Pancreas (tissue), 10 donors: ENCODE results near the gene SH3RF3. TPM values are rescaled to one million over a fixed set of nuclear protein-coding genes. Genes with fewer than 3 reads are reported as not detected.

Experiments
- ATAC-seq, 4 donors: fragments of 200-7000 bp; cut with Tn5 transposase; one replicate each; pipeline versions ENCODE4 v1.8.0 to v1.9.1; 2020; ENCODE audit warnings: mild to moderate bottlenecking in 4 of 4, moderate library complexity in 4 of 4
- DNase-seq, 6 donors: peaks; one replicate each; pipeline ENCODE4 v3.0.0-alpha.2; 2020
- FAIRE-seq: peaks from 2 replicates; lab custom pipeline; 2012; peaks lifted over from hg19 to GRCh38; lab: Jason Lieb, UNC
- H3K27ac ChIP-seq, 4 donors: fragments of 200-600 bp; sonication (generic); 1 replicate in 3 of 4; 2 replicates in 1 of 4; pipeline versions ENCODE4 v1.5.0 to v1.8.0; 2020
- H3K27me3 ChIP-seq, 4 donors: fragments of 200-600 bp; one replicate each; pipeline ENCODE4 v1.8.0; 2021
- H3K36me3 ChIP-seq, 3 donors: fragments of 200-600 bp; sonication (generic) in 1 of 3; one replicate each; pipeline versions ENCODE4 v1.5.0 to v1.8.0; 2020 to 2021
- H3K4me1 ChIP-seq, 3 donors: fragments of 200-600 bp; one replicate each; pipeline ENCODE4 v1.8.0; 2021
- H3K4me3 ChIP-seq, 4 donors: fragments of 200-600 bp; sonication (generic) in 2 of 4; one replicate each; pipeline versions ENCODE4 v1.5.0 to v1.8.0; 2020 to 2021
- H3K9me3 ChIP-seq, 4 donors: fragments of 200-600 bp; one replicate each; pipeline ENCODE4 v1.8.0; 2021
- WGBS, 2 donors: extraction: QIAGEN DNeasy Blood & Tissue Kit; methylation state at CpG; one replicate each; pipeline ENCODE4 v1.1.7; 2013; 5-methylcytosine and 5-hydroxymethylcytosine counted together
- intact Hi-C, 3 donors: fragments of 100-400 bp; cut with DNase I; formaldehyde crosslinking; loops; one replicate each; pipeline versions ENCODE4 v1.11.1 to v1.14.2; 2022
- polyA plus RNA-seq, 2 donors: library from polyadenylated mRNA; stranded (reverse); fragments of 200-250 nt; gene quantifications; one replicate each; pipeline ENCODE4 v1.2.3, GENCODE V29; 2013
- total RNA-seq, 6 donors: library from RNA; stranded (reverse); fragmentation: NEBNext Ultra II Directional in 4 of 6; extraction: Animal tissue kit (Norgen Biotek cat#: 25700) in 4 of 6; gene quantifications; one replicate each; pipeline versions ENCODE4 v1.2.1 to v1.2.4, GENCODE V29; 2021 to 2023
- TF ChIP-seq, protein P1 (sequence below), 4 donors: fragments of 200-600 bp; sonication (generic) in 3 of 4; IDR thresholded peaks; one replicate each; pipeline versions ENCODE4 v1.5.0 to v1.8.0; 2021; ENCODE audit warnings: antibody characterized with exemption in 4 of 4
- donor health status: healthy with polysubstance abuse.
- donor health status: DM: no; HTN: no; CAD: no; lungs with moderate emphysema.
- donor health status: DM: no; HTN: no; CAD: no.
- donor health status: control.
- donor health status: control.
- donor health status: Bipolar disorder and iron deficiency.
- donor health status: DM: yes; HTN: yes; CAD: no.
- donor health status: DM: no; HTN: no; CAD: no.
- donor health status: DM: no; HTN: no; CAD: no.
- donor health status: DM: yes; HTN: yes; CAD: no.

The SH3RF3 gene
- total and polyA plus RNA-seq, 8 donors, result 1.1 to 3.5 (median 1.8) TPM

- FAIRE-seq, result no peak
- TF ChIP-seq, protein P1, sequence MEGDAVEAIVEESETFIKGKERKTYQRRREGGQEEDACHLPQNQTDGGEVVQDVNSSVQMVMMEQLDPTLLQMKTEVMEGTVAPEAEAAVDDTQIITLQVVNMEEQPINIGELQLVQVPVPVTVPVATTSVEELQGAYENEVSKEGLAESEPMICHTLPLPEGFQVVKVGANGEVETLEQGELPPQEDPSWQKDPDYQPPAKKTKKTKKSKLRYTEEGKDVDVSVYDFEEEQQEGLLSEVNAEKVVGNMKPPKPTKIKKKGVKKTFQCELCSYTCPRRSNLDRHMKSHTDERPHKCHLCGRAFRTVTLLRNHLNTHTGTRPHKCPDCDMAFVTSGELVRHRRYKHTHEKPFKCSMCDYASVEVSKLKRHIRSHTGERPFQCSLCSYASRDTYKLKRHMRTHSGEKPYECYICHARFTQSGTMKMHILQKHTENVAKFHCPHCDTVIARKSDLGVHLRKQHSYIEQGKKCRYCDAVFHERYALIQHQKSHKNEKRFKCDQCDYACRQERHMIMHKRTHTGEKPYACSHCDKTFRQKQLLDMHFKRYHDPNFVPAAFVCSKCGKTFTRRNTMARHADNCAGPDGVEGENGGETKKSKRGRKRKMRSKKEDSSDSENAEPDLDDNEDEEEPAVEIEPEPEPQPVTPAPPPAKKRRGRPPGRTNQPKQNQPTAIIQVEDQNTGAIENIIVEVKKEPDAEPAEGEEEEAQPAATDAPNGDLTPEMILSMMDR (IDR thresholded peaks at IDR 0.05), result no peak
- 85 to 93% methylated on average over 4 of the region's 4 CpGs for WGBS, 2 donors
- Histone ChIP-seq H3K36me3 (no peaks in the 10 kb centered on the region), H3K4me1 (peaks cover 0 to 5% (median 0%) of the 10 kb centered on the region in 3 donors), H3K27ac (no peak overlapping the region), H3K4me3 (no peak overlapping the region), H3K9me3 (no peaks in the 10 kb centered on the region), H3K27me3 (no peaks in the 10 kb centered on the region)
- intact Hi-C loops, result no loop called here
- no peak for DNase-seq
- no peak for ATAC-seq
Measured at GRCh38 chr2:109232909-109233308, 103.9 kb downstream of the SH3RF3 start.

DNA sequence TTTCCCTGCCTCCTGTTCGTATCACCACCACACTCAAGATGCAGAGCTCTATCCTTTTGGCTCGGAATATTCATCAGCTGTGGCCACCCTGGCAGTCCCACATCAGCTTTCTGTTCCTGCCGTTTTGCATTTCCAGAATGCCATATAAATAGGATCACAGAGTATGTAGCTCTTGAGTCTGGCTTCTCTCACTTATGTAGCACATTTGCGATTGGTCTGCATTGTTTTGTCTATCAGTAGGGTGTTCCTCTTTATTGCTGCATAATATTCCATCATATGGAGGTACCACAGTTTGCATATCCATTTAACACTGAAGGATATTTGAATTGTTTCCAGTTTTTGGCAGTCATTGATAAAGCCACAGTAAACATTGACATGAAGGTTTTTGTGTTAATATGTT lies 104.6 kb downstream of the SH3RF3 start:
- no peak for ATAC-seq
- TF ChIP-seq, protein P1 (IDR thresholded peaks at IDR 0.05), result no peak

DNA sequence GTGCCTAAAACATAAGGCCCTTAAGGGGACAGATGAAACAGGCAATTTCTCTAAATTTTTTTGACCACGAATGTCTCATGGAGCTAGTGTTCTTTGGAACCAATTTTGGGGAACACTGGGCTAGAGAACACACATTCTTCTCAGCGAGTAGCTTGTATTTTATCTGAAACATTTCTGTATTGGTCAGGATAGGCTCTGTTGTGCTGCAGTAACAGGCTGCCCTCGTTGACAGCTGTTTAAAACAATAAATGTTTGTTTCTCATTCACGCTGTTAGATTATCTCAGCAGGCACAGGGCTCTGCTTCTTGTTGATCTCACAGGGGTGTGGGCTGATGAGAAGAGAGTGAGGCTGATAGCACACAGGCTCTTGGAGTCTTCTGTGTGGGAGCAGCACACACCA lies 105.3 kb downstream of the SH3RF3 start:
- Histone ChIP-seq H3K9me3 (no peaks in the 10 kb centered on the region), H3K27ac (no peak overlapping the region), H3K36me3 (no peaks in the 10 kb centered on the region), H3K27me3 (no peaks in the 10 kb centered on the region), H3K4me3 (no peak overlapping the region), H3K4me1 (peaks cover 0 to 5% (median 0%) of the 10 kb centered on the region in 3 donors)
- TF ChIP-seq, protein P1 (IDR thresholded peaks at IDR 0.05), result no peak
- ATAC-seq, result no peak
- no peak for FAIRE-seq
- DNase-seq, result no peak
- WGBS, 2 donors, result 84 to 90% methylated on average over 4 of the region's 4 CpGs
- intact Hi-C loops, result no loop called here

More for the DNA sequence above, 104.6 kb downstream of the SH3RF3 start:
- DNase-seq, result no peak
- Histone ChIP-seq H3K4me3 (no peak overlapping the region), H3K4me1 (peaks cover 0 to 5% (median 0%) of the 10 kb centered on the region in 3 donors), H3K27ac (no peak overlapping the region), H3K36me3 (no peaks in the 10 kb centered on the region), H3K9me3 (no peaks in the 10 kb centered on the region), H3K27me3 (no peaks in the 10 kb centered on the region)
- intact Hi-C loops, result no loop called here
- WGBS, 2 donors, result 81 to 88% methylated on average over 4 of the region's 4 CpGs
- FAIRE-seq, result no peak

DNA sequence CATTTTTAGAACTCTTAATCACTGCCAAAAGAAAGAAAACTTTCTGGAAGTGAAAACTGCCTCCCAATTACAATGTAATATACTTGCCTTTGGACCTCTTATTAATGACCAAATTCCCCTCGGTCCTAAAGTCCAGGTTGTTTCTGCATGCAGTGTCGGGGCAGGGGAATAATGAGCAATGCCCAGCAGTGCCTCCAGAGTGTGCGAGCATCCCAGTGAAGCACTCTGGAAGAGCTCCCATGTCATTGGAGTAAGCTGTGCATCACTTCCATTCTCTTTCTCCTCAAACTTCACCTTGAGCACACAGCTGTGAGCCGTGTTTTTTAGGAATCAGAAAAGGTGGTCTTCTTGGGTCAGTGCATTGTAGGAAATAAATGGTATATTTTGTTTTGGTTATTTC lies 107.1 kb downstream of the SH3RF3 start:
- no peaks in the 10 kb centered on the region for H3K36me3 ChIP-seq
- no peaks in the 10 kb centered on the region for H3K4me1 ChIP-seq
- H3K9me3 ChIP-seq, result no peaks in the 10 kb centered on the region
- TF ChIP-seq, protein P1 (IDR thresholded peaks at IDR 0.05), result no peak
- FAIRE-seq (no peak), ATAC-seq (no peak), DNase-seq (no peak)
- H3K4me3 ChIP-seq, result no peak overlapping the region
- no peaks in the 10 kb centered on the region for H3K27me3 ChIP-seq
- H3K27ac ChIP-seq, result no peak overlapping the region
- intact Hi-C loops, result no loop called here
- 80 to 85% methylated on average over 4 of the region's 4 CpGs for WGBS, 2 donors

- no peaks in the 10 kb centered on the region for H3K9me3 ChIP-seq
- ATAC-seq (no peak), DNase-seq (no peak), FAIRE-seq (no peak)
- H3K4me3 ChIP-seq, result no peak overlapping the region
- H3K36me3 ChIP-seq, result no peaks in the 10 kb centered on the region
- H3K27me3 ChIP-seq, result no peaks in the 10 kb centered on the region
- H3K4me1 ChIP-seq, result no peaks in the 10 kb centered on the region
- TF ChIP-seq, protein P1 (IDR thresholded peaks at IDR 0.05), result no peak
- WGBS, 2 donors, result 90 to 99% methylated on average over 2 of the region's 2 CpGs
- no peak overlapping the region for H3K27ac ChIP-seq
- intact Hi-C loops, result no loop called here
Measured at GRCh38 chr2:109237792-109238191, 108.8 kb downstream of the SH3RF3 start.
